Mesothelial cell of epicardium (in vitro differentiated cells): Measurements from ENCODE around the gene FBXO31. TPM values are rescaled to one million over a fixed set of nuclear protein-coding genes. Genes with fewer than 3 reads are reported as not detected.

ENCODE experiments used
- DNase-seq, 2 experiments: peaks; one replicate each; pipeline ENCODE4 v3.0.0; 2021; ENCODE audit warnings: low spot score in 2 of 2; ENCODE audit not compliant: unreplicated experiment in 2 of 2
- H3K27ac Mint-ChIP-seq: 2 replicates; pipeline ENCODE4 v1.8.0; 2021; ENCODE audit warnings: mixed read lengths
- H3K27me3 Mint-ChIP-seq: 2 replicates; pipeline ENCODE4 v1.8.0; 2021; ENCODE audit warnings: low read depth, mixed read lengths
- H3K36me3 Mint-ChIP-seq: 2 replicates; pipeline ENCODE4 v1.8.0; 2021; ENCODE audit warnings: mixed read lengths
- H3K4me1 Mint-ChIP-seq: 2 replicates; pipeline ENCODE4 v1.8.0; 2021; ENCODE audit warnings: mixed read lengths
- H3K4me3 Mint-ChIP-seq: 2 replicates; pipeline ENCODE4 v1.8.0; 2021; ENCODE audit warnings: mild to moderate bottlenecking, moderate library complexity, mixed read lengths
- H3K9me3 Mint-ChIP-seq: 2 replicates; pipeline ENCODE4 v1.8.0; 2021; ENCODE audit warnings: mixed read lengths
- total RNA-seq: library from RNA; stranded (reverse); gene quantifications from 3 replicates; pipeline ENCODE4 v1.2.1, GENCODE V29; 2021
- TF ChIP-seq, protein P1 (sequence below): fragments of 200-600 bp; sonication (generic); IDR thresholded peaks from one replicate; pipeline ENCODE4 v1.5.0; 2021; ENCODE audit warnings: antibody characterized with exemption; ENCODE audit not compliant: unreplicated experiment

Gene FBXO31
- total RNA-seq, 1 donor from 2014 or later: 38.1 TPM

DNA sequence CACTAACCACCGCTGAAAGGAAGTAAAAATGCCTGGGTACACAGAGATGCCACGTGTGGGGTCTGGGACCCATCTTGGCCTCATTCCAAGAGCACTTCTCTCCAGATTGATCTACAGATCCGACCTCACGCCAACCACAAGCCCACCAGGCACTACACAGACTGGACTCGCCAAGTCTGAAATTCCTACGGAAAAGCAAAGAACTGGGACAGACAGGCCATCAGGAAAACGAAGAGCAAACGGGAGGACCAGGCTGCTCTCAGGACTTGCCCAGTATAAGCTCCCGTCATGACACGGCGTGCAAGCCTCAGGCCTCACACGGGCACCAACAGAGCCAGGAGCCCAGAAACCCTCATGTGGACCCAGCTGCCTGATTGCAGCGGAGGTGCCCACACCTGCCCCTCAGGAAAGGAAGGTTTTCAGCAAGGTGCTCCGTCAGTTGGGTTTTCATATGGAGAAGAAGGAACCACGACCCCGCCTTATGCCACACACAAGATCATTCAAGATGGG, 46.3 kb downstream of the FBXO31 start:
- H3K36me3 Mint-ChIP-seq: peaks cover 32% of the 10 kb centered on the region
- no peak overlapping the region for H3K27ac Mint-ChIP-seq
- no peaks in the 10 kb centered on the region for H3K4me1 Mint-ChIP-seq
- H3K4me3 Mint-ChIP-seq: no peak overlapping the region
- H3K9me3 Mint-ChIP-seq: no peaks in the 10 kb centered on the region
- no peak for DNase-seq
- TF ChIP-seq, protein P1, sequence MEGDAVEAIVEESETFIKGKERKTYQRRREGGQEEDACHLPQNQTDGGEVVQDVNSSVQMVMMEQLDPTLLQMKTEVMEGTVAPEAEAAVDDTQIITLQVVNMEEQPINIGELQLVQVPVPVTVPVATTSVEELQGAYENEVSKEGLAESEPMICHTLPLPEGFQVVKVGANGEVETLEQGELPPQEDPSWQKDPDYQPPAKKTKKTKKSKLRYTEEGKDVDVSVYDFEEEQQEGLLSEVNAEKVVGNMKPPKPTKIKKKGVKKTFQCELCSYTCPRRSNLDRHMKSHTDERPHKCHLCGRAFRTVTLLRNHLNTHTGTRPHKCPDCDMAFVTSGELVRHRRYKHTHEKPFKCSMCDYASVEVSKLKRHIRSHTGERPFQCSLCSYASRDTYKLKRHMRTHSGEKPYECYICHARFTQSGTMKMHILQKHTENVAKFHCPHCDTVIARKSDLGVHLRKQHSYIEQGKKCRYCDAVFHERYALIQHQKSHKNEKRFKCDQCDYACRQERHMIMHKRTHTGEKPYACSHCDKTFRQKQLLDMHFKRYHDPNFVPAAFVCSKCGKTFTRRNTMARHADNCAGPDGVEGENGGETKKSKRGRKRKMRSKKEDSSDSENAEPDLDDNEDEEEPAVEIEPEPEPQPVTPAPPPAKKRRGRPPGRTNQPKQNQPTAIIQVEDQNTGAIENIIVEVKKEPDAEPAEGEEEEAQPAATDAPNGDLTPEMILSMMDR: no peak
- no peaks in the 10 kb centered on the region for H3K27me3 Mint-ChIP-seq

DNA sequence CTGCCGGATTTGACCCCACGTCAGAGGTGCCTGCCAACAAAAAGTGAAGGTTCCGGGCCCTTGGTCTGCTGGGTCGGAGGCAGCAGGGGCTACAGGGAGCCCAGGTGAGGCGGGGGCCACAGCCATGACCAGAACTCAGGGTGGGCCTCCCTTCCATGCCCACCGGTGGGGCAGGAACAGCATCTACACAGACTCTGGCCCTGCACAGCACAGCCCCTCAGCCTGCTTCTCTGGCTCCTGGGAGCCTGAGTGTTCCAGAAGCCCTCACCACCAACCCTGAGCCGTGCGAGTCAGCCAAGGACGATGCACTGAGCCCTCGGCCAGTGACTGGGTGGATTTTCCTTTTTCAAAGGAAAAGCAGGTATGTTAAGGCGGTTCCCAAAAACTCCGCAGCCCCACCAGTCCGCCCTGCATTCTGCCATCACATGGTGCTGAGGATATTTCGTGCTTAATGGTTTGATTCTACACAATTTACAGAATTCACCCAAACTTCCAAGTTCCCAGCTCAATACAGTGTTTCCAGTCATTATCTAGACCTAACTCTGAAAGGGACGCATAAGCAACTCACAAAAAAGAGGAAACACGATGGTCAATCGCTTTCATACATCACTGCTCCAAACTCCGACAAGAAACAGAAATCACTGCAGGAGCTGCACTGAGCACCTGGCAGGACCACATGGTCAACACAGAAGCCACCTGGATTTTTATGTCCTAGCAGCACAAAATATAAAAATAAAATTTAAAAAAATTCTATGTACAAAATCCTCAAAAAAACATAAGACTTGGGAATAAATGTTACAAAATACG, 46.9 kb downstream of the FBXO31 start:
- Mint-ChIP-seq H3K27me3 (no peaks in the 10 kb centered on the region), H3K4me3 (no peak overlapping the region), H3K36me3 (peaks cover 31% of the 10 kb centered on the region), H3K4me1 (no peaks in the 10 kb centered on the region), H3K9me3 (no peaks in the 10 kb centered on the region), H3K27ac (no peak overlapping the region)
- TF ChIP-seq, protein P1: no peak
- no peak for DNase-seq

DNA sequence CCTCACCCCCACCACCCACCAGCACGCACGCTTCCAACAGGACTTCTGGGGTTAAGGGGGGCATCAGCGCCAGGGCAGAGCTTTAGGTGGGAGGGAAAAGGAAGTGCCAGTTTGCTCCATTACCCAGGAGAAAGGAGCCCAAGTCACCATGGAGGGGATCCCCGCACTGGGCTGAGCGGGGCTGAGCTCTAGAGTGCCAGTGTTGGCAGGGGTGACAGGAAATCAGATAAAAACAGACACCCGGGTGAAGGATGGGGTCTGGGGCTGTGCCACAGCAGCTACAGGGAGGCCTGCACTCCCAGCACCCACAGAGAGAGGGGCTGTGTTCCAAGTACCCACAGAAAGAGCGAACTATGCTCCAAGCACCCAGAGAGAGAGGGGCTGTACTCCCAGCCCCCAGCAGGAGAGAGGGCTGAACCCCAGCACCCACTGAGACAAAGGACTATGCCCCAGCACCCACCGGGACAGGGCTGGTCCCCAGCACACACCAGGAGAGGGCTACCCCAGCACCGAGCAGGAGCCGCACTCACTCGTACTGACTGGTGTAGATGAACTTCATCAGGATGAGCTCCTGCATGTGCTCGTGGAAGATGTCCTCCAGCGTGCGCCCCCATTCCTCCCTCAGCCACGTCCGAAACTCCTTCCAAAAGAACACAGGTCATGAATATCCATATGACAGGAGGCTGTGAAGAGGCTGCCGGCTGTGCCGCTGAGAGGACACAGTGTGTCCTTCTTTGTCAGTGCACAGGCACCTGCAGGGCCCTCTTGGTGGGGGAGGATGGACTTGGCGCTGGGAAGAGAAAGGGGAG, 47.7 kb downstream of the FBXO31 start:
- H3K4me3 Mint-ChIP-seq: no peak overlapping the region
- H3K36me3 Mint-ChIP-seq: peaks cover 30% of the 10 kb centered on the region
- no peak overlapping the region for H3K27ac Mint-ChIP-seq
- TF ChIP-seq, protein P1: no peak
- no peaks in the 10 kb centered on the region for H3K9me3 Mint-ChIP-seq
- no peaks in the 10 kb centered on the region for H3K27me3 Mint-ChIP-seq
- H3K4me1 Mint-ChIP-seq: no peaks in the 10 kb centered on the region
- no peak for DNase-seq

DNA sequence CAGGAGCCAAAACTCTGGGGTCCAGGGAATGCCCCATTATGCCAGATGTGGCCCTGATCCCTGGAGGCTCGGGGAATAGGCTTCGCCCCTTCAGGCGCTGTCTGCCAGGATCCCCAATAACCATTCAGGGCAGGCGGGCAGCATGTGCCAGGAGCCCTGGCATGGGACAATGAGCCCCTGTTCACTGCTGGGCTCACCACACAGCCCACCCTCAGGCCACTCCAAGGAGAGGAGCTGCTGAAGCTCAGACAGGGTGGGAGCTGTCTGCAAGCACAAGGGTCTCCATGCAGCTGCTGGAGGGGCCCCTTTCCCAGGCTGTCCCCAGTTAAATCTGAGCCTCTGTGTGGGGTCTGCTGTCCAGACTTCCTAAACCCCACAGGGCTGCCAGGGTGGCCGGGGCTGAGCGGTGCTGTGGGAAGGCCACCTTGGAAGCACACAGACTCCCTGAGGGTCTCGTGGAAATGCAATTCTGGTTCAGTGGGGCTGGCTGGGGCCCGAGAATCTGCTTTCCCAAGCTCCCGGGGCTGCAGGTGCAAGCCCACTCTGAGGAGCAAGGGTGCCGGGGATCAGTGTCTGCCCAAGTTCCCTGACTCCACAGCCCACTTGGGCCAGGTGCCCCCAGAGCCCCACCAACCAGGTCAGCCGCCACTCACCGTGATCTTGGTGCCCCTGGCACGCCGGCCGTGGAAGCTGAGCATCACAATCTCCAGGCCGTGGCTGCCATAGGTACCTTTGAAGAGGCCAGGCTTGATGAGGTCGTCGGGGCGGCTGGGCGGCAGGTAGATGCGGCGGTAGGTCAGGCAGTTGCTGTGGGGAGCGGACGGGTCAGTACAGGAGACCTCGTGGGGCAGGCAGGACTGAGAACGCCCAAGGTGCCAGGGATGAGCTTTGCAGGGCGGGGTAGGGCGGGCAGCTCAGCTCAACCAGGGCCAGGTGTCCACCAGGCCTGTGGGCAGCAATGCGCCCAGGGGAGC, 48.6 kb downstream of the FBXO31 start:
- Mint-ChIP-seq H3K4me1 (no peaks in the 10 kb centered on the region), H3K4me3 (no peak overlapping the region), H3K9me3 (no peaks in the 10 kb centered on the region), H3K27me3 (no peaks in the 10 kb centered on the region), H3K36me3 (peaks cover 26% of the 10 kb centered on the region), H3K27ac (no peak overlapping the region)
- no peak for DNase-seq
- TF ChIP-seq, protein P1: no peak
